NB4 (cell line): Measurements from ENCODE around the gene SASS6.

Source experiments
- MYC ChIP-seq: IDR thresholded peaks from 2 replicates; pipeline ENCODE4 v1.6.1; 2011; ENCODE audit warnings: low read depth, low read length
- POLR2A ChIP-seq: IDR thresholded peaks from 2 replicates; pipeline ENCODE4 v1.6.1; 2011; ENCODE audit warnings: mild to moderate bottlenecking; ENCODE audit not compliant: insufficient read length; ENCODE audit errors: extremely low read depth
- TF ChIP-seq, protein P1 (sequence below): IDR thresholded peaks from one replicate; pipeline ENCODE4 v1.5.1; 2012; ENCODE audit warnings: low read depth, low read length

DNA sequence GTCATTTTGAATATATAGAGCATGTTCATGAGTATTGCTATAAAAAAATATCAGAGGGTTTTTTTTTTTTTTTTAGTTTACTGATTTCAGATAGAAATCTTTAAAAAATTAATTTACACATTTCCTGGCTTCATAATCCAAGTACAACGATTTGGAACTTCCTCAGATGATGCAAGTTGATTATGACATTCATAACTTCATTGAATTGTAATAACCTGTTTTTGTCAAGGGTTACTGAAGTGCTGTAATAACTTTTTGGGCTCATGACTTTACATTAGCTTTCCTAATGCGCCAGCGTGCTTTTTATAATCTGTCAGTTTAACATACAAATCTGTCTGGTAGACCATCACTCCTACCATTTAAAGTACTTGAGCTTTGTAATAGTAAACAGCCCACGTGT, 81.3 kb downstream of the SASS6 start:
- TF ChIP-seq, protein P1, sequence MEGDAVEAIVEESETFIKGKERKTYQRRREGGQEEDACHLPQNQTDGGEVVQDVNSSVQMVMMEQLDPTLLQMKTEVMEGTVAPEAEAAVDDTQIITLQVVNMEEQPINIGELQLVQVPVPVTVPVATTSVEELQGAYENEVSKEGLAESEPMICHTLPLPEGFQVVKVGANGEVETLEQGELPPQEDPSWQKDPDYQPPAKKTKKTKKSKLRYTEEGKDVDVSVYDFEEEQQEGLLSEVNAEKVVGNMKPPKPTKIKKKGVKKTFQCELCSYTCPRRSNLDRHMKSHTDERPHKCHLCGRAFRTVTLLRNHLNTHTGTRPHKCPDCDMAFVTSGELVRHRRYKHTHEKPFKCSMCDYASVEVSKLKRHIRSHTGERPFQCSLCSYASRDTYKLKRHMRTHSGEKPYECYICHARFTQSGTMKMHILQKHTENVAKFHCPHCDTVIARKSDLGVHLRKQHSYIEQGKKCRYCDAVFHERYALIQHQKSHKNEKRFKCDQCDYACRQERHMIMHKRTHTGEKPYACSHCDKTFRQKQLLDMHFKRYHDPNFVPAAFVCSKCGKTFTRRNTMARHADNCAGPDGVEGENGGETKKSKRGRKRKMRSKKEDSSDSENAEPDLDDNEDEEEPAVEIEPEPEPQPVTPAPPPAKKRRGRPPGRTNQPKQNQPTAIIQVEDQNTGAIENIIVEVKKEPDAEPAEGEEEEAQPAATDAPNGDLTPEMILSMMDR, result no peak
- TF ChIP-seq POLR2A (no peak), MYC (no peak)
